Measurements from ENCODE around the gene TMPO. TPM values are rescaled to one million over a fixed set of nuclear protein-coding genes. Genes with fewer than 3 reads are reported as not detected.
"Not testable (repeated sequence)": the region's sequence is repeated elsewhere in the genome, so short reads cannot be mapped to it uniquely, and the experiment has no call there.

TMPO gene
- total and polyA plus RNA-seq, 10 of the 15 experiments (the other 5 are each of a cell fraction or from before 2014, with no cell fraction given): 79.8 to 246 (median 179) TPM

DNA sequence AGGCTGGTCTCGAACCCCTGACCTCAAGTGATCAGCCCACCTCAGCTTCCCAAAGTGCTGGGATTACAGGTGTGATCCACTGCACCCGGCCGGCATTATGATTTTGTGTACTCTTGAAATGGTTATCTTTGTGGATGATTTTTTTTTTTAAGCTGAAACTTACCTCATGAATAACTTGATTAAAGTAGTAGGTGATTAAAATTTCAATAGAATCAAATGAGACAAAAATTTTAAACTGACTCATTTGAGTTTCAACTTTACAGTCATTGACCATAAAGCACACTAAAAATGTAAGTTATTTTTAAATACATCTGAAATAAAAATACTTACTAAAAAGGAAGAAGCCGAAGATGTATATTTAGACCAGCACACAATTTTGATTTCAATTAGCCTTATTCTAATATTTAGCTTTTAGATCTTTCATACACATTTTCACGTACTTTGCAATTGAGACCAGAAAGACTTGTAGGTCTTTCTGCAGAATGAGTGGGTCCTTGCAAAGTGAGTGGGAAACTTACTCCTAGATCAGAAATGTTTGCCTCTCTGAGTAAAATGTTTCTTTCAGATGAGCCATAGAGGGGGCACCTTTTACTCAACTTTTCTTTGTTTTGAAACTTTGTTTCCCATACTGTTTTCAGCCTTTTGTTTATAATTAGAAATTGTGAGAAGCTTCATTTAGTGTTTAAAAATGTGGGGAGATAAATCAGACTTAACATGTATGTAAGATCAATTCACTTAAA, 34.2 kb downstream of the TMPO start:
- ATAC-seq: no peak
- BruUV-seq (replicated peaks): TSS peak; percentile 44
- DNase-seq (ENCODE audit: low read depth, low spot score): no peak
- WGBS (ENCODE audit: insufficient coverage, insufficient replicate concordance, low lambda C conversion rate, missing lambda C conversion rate): 33% methylated on average over 5 of the region's 5 CpGs
- Histone ChIP-seq H2AFZ (ENCODE audit: control insufficient read depth, low read depth, low read length) (no peak overlapping the region), H3K9ac (ENCODE audit: control insufficient read depth, insufficient read depth, low read length) (no peak overlapping the region), H4K20me1 (ENCODE audit: control insufficient read depth, insufficient read depth) (no peaks in the 10 kb centered on the region), H3K79me2 (ENCODE audit: control insufficient read depth, insufficient read depth, low read length) (no peaks in the 10 kb centered on the region), H3K4me2 (ENCODE audit: control insufficient read depth, insufficient read depth) (no peak overlapping the region), H3K9me3 (replicated peaks; ENCODE audit: control insufficient read depth, insufficient read depth, low read length) (no peaks in the 10 kb centered on the region), H3K36me3 (ENCODE audit: control insufficient read depth in 2 of 2, insufficient read depth in 2 of 2, low read length in 1 of 2) (peaks cover 0 to 30% of the 10 kb centered on the region in 2 experiments; a peak in 3 of 4 replicates), H3K4me1 (ENCODE audit: control insufficient read depth, insufficient read depth, low read length) (no peaks in the 10 kb centered on the region), H3K27ac (ENCODE audit: control insufficient read depth, insufficient read depth) (no peak overlapping the region), H3K27me3 (replicated peaks in 1 of 2; ENCODE audit: control insufficient read depth in 2 of 2, insufficient read depth in 2 of 2, low read length in 1 of 2) (no peaks in the 10 kb centered on the region), H3K4me3 (no peak overlapping the region)
- TF ChIP-seq NFIC (IDR thresholded peaks at IDR 0.05; ENCODE audit: low read depth, low read length): peak; percentile 24; the same call in 1 of the 2 replicates
- TF ChIP-seq JUND (IDR thresholded peaks at IDR 0.05; ENCODE audit: low read depth, low read length): no peak
- FAIRE-seq: peak; percentile 38
- in situ Hi-C loops (cut with MboI): no loop called here
- SMC1A ChIA-PET (ENCODE audit: uncharacterized antibody, unreplicated experiment): interaction anchor here (1.6 kb wide), 1 partner anchor 58 kb away, joined by 4 read pairs; no protein-coding TSS in a partner anchor
- POLR2A ChIA-PET: interaction anchor here (0.7 to 2.2 kb wide), 3 partner anchors 27 to 248 kb away, joined by 3 to 4 read pairs (median 3); no protein-coding TSS in a partner anchor
- intact Hi-C loops (cut with micrococcal nuclease; ENCODE audit: unreplicated experiment): no loop called here
- RAD21 ChIA-PET (ENCODE audit: unreplicated experiment): no interaction called here
- CTCF ChIA-PET: interaction anchor here (0.7 to 4.4 kb wide), 3 partner anchors 16 to 22 kb away, joined by 3 to 29 read pairs (median 22); no protein-coding TSS in a partner anchor

DNA sequence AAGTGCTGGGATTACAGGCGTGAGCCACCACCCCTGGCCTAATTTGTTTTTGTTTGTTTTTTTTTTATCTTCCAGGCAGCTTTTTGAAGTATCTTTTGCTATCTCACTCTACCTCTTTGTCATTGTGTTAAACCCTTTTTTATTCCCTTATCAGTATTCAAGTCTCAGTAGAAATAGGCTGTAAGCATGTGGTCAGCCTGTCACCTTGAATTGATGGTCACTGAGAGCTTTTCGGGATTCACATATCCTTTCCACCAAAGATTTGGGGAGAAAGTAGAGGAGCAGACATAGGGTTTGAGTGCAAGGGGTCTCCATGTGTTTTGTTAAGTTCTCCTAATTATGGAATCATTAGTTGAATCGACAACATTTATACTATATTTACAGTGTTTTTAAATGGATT, 36.4 kb downstream of the TMPO start:
- H3K9me3 ChIP-seq (replicated peaks; ENCODE audit: control insufficient read depth, insufficient read depth, low read length): no peaks in the 10 kb centered on the region
- no peaks in the 10 kb centered on the region for H3K27me3 ChIP-seq (replicated peaks in 1 of 2; ENCODE audit: control insufficient read depth in 2 of 2, insufficient read depth in 2 of 2, low read length in 1 of 2)
- no peak overlapping the region for H3K9ac ChIP-seq (ENCODE audit: control insufficient read depth, insufficient read depth, low read length)
- intact Hi-C loops (cut with micrococcal nuclease; ENCODE audit: unreplicated experiment): no loop called here
- no peak overlapping the region for H3K27ac ChIP-seq (ENCODE audit: control insufficient read depth, insufficient read depth)
- TF ChIP-seq, protein P1, sequence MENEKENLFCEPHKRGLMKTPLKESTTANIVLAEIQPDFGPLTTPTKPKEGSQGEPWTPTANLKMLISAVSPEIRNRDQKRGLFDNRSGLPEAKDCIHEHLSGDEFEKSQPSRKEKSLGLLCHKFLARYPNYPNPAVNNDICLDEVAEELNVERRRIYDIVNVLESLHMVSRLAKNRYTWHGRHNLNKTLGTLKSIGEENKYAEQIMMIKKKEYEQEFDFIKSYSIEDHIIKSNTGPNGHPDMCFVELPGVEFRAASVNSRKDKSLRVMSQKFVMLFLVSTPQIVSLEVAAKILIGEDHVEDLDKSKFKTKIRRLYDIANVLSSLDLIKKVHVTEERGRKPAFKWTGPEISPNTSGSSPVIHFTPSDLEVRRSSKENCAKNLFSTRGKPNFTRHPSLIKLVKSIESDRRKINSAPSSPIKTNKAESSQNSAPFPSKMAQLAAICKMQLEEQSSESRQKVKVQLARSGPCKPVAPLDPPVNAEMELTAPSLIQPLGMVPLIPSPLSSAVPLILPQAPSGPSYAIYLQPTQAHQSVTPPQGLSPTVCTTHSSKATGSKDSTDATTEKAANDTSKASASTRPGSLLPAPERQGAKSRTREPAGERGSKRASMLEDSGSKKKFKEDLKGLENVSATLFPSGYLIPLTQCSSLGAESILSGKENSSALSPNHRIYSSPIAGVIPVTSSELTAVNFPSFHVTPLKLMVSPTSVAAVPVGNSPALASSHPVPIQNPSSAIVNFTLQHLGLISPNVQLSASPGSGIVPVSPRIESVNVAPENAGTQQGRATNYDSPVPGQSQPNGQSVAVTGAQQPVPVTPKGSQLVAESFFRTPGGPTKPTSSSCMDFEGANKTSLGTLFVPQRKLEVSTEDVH (IDR thresholded peaks at IDR 0.05; ENCODE audit: low read depth, partially characterized antibody): no peak
- H4K20me1 ChIP-seq (ENCODE audit: control insufficient read depth, insufficient read depth): no peaks in the 10 kb centered on the region
- ChIA-PET SMC1A (ENCODE audit: uncharacterized antibody, unreplicated experiment) (no interaction called here), POLR2A (interaction anchor here (0.6 kb wide), 1 partner anchor 10 kb away, joined by 3 read pairs; no protein-coding TSS in a partner anchor), CTCF (interaction anchor here (4.4 kb wide), 1 partner anchor 15 kb away, joined by 29 read pairs; no protein-coding TSS in a partner anchor), RAD21 (ENCODE audit: unreplicated experiment) (no interaction called here)
- ATAC-seq (no peak), DNase-seq (ENCODE audit: low read depth, low spot score) (no peak), FAIRE-seq (no peak)
- BruUV-seq (replicated peaks): no TSS peak
- peaks cover 0 to 27% of the 10 kb centered on the region in 2 experiments; a peak in 3 of 4 replicates for H3K36me3 ChIP-seq (ENCODE audit: control insufficient read depth in 2 of 2, insufficient read depth in 2 of 2, low read length in 1 of 2)
- WGBS (ENCODE audit: insufficient coverage, insufficient replicate concordance, low lambda C conversion rate, missing lambda C conversion rate): 99% methylated on average over 3 of the region's 3 CpGs
- no peak overlapping the region for H3K4me2 ChIP-seq (ENCODE audit: control insufficient read depth, insufficient read depth)
- in situ Hi-C loops (cut with MboI): no loop called here
- no peaks in the 10 kb centered on the region for H3K79me2 ChIP-seq (ENCODE audit: control insufficient read depth, insufficient read depth, low read length)
- H2AFZ ChIP-seq (ENCODE audit: control insufficient read depth, low read depth, low read length): no peak overlapping the region
- H3K4me3 ChIP-seq: no peak overlapping the region
- H3K4me1 ChIP-seq (ENCODE audit: control insufficient read depth, insufficient read depth, low read length): no peaks in the 10 kb centered on the region

DNA sequence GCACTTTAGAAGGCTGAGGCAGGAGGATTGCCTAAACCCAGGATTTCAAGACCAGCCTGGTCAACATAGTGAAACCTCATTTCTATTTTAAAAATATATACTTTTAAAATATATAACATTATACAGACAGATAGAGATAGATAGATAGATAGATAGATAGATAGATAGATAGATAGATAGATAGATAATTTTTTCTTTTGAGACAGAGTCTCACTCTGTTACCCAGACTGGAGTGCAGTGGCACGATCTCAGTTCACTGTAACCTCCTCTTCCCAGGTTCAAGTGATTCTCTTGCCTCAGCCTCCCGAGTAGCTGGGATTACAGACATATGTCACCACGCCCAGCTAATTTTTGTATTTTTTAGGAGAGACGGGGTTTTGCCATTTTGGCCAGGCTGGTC, 42.7 kb downstream of the TMPO start:
- CTCF ChIA-PET: not testable (repeated sequence)

More for the DNA sequence above, 42.7 kb downstream of the TMPO start:
- SMC1A ChIA-PET (ENCODE audit: uncharacterized antibody, unreplicated experiment); DNase-seq (ENCODE audit: low read depth, low spot score); H3K4me1 ChIP-seq (ENCODE audit: control insufficient read depth, insufficient read depth, low read length); H4K20me1 ChIP-seq (ENCODE audit: control insufficient read depth, insufficient read depth); FAIRE-seq; H3K4me3 ChIP-seq; H3K9me3 ChIP-seq (replicated peaks; ENCODE audit: control insufficient read depth, insufficient read depth, low read length); H3K79me2 ChIP-seq (ENCODE audit: control insufficient read depth, insufficient read depth, low read length); H2AFZ ChIP-seq (ENCODE audit: control insufficient read depth, low read depth, low read length); BruUV-seq (replicated peaks); H3K27ac ChIP-seq (ENCODE audit: control insufficient read depth, insufficient read depth); H3K27me3 ChIP-seq (replicated peaks in 1 of 2; ENCODE audit: control insufficient read depth in 2 of 2, insufficient read depth in 2 of 2, low read length in 1 of 2); H3K9ac ChIP-seq (ENCODE audit: control insufficient read depth, insufficient read depth, low read length); ATAC-seq; intact Hi-C loops (cut with micrococcal nuclease; ENCODE audit: unreplicated experiment); H3K36me3 ChIP-seq (ENCODE audit: control insufficient read depth in 2 of 2, insufficient read depth in 2 of 2, low read length in 1 of 2); RAD21 ChIA-PET (ENCODE audit: unreplicated experiment); in situ Hi-C loops (cut with MboI); H3K4me2 ChIP-seq (ENCODE audit: control insufficient read depth, insufficient read depth): not testable (repeated sequence)
- WGBS (ENCODE audit: insufficient coverage, insufficient replicate concordance, low lambda C conversion rate, missing lambda C conversion rate): 100% methylated on average over 4 of the region's 4 CpGs
- POLR2A ChIA-PET: interaction anchor here (0.7 kb wide), 1 partner anchor 32 kb away, joined by 6 read pairs; no protein-coding TSS in a partner anchor

Data from GM12878 (cell line).